GM18507 (cell line): ENCODE measurements around the gene PGAP6.
"Not testable (repeated sequence)": the region's sequence is repeated elsewhere in the genome, so short reads cannot be mapped to it uniquely, and the experiment has no call there.

Experiments
- DNase-seq: peaks from one replicate; pipeline ENCODE4 v3.0.0; 2011; ENCODE audit warnings: low read depth; ENCODE audit not compliant: insufficient read length; ENCODE audit errors: extremely low spot score
- FAIRE-seq: peaks from 2 replicates; lab custom pipeline; 2011; peaks lifted over from hg19 to GRCh38; lab: Jason Lieb, UNC

Gene PGAP6

DNA sequence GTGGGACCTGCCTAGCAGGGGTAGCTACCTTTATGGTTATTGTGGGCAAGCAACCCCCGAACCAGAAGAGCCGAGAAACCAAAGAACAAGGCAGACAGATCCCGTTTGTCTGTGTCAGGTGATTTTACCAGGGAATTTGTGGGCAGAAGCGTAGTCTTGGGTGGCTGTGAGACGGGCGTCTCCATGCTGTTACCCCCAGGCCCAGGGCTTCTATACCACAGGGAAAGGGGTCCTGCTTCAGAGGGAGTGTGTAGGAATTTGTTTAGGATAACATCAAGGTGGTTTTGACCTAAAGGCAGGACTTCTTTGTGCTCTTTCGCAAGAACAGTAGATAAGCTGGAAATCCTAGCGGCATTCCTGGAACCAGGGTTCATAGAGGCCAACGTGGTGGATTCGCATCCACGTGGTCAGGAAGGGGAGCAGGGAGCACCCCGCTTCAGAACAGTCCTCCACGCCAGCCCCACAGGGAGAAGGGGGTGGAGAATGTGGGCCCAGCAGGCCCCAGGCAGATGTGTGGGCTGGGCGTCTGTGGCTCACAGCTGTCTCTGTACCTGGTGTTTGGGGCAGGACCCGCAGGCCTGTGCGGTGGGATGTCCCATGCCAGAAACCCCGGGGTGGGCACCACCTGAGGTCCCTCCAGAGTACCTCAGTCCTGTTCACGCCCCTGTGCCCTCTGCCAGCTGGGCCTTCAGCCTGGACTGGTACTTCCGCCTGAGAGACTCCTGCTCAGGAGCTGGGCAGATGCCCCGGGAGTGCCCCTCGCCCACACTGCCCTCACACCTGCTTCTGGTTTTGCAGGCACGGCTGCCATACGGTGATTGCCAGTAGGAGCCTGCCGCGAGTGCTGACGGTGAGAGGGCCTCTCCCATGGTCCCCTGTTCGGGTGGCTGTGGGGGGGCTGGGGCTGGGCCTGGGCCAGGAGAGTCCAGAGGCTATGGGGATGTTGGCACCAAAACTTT lies 24.0 kb upstream of the PGAP6 start:
- DNase-seq (no peak), FAIRE-seq (no peak)

DNA sequence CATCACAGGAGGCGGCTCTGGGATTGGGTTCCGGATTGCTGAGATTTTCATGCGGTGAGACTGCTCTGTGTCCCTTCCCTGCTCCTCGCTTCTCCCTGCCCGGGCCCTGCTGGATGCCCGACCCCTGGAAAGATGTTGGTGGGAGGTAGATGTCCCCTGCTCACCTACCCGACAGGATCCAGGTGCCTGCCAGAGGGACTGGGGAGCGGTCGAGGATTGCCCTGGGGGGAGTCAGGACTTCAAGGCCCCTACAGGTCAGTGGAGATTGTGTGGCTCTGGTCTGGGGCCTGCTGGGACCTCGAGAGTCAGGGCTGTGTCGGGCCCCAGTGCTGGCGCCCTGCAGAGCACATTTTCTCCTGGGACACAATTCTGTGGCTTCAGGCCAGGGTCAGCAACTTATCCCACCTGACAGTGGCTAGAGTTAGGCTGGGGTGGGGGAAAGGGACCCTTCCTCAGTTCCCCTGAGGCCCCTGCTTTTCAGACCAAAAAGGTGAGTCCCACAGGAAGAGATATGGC lies 23.3 kb upstream of the PGAP6 start:
- no peak for DNase-seq
- no peak for FAIRE-seq

DNA sequence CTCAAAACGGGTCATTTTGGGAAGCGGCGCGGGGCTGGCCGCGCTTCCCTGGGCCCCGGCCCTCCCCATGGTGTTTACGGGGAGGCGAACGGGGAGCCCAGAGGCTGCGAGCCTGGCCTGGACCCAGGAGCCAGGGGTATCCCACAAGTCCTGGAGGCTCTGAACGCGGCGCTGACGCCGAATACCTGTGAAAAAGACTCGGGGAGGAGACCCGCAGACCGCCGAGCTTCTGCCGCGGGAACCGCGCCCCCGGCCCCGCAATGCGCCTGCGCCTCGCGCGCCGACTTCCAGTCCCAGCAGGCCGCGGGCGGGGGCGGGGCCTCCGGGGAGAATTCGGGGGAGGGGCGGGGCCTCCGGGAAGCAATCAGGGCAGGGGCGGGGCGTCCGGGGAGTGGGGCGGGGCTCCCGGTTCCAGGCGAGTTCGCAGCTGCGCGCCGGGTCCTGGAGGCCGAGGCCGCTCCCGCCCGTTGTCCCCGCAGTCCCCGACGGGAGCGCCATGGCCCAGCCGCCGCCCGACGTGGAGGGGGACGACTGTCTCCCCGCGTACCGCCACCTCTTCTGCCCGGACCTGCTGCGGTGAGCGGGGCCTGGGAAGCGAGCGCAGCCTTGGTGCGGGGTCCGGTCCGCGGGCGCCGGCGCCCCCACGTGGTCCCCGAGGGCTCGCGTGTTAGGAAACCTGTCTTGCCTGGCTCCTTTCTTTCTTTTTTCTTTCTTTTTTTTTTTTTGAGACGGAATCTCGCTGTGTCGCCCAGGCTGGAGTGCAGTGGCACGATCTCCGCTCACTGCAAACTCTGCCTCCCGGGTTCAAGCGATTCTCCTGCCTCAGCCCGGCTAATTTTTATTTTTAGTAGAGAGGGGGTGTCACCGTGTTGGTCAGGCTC lies 19.9 kb upstream of the PGAP6 start, which contains the start of gene DECR2:
Gene DECR2 (plus strand): TSS at position 418 of the 881 bp plus-strand sequence. CDS start 79 bp downstream, at position 497.
- DNase-seq (peak; percentile 99), FAIRE-seq (peak; percentile 69)

DNA sequence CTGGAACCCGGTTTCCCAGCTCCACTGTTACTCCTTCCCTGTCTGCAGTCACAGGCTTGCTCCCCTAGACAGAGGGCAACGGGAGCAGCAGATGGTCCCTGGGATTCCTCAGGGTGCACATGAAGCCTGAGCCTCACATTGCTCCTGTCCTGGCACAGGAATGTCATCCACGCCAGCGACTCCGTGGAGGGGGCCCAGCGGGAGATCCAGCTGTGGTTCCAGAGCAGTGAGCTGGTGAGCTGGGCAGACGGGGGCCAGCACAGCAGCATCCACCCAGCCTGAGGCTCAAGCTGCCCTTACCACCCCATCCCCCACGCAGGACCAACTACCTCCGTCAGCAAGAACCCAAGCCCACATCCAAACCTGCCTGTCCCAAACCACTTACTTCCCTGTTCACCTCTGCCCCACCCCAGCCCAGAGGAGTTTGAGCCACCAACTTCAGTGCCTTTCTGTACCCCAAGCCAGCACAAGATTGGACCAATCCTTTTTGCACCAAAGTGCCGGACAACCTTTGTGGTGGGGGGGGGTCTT lies 18.3 kb upstream of the PGAP6 start:
- DNase-seq: no peak
- FAIRE-seq: no peak

DNA sequence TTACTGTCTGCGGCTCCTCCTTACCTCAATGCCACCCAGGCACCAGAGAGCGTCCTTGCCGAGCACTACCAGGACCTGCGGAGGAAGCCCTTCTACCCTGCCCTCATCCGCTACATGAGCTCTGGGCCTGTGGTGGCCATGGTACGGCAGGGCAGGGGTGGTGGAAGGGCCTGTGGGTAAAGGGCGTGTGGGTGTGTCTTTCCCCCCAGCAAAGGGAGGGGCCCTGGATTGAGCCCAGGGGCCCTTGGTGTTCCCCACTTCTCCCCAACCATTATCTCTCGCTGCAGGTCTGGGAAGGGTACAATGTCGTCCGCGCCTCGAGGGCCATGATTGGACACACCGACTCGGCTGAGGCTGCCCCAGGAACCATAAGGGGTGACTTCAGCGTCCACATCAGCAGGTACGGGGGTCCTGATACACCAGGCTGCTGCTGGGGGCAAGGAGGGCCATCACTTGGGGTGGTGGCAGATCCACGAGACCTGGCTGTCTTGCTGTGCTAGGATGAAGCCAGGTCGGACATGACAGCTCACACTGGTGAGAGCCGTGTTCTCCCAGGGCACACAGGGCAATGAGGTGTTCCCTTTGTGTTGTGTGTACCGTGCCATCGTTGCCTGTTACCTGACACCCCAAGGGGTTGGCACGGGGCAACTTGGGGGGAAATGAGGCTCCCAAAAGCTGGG lies 17.7 kb upstream of the PGAP6 start:
- no peak for DNase-seq
- no peak for FAIRE-seq

DNA sequence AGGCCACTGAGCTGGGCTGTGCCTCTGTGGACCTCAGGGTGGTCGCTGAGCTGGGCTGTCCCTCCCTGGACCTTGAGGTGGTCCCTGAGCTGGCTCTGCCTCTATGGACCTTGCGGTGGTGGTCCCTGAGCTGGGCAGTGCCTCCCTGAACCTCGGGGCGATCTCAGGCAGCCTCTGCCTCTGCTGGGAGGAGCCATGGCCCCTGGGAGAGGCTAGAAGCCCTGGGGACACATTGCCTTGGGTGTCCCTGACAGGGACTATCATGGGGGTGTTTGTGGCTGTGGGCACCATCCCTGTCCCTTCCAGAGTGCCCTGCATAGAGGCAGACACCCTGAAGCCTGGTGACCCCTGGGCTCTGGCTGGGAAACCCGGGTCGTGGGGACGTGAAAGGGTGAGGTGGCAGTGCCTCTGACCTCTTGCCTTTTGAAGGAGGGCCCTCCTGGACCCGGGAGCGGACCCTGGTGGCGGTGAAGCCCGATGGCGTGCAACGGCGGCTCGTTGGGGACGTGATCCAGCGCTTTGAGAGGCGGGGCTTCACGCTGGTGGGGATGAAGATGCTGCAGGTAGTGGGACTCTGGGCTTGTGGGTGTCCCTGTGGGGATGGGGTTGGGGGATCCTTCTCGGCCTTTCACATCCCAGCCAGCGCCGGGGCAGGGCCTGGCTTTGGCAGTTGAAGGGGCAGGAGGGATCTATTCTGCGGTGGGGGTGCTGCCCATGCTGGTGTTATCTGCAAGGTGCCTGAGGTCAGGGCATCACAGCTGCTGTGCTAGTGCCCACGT lies 17.0 kb upstream of the PGAP6 start:
- DNase-seq: no peak
- FAIRE-seq: no peak

DNA sequence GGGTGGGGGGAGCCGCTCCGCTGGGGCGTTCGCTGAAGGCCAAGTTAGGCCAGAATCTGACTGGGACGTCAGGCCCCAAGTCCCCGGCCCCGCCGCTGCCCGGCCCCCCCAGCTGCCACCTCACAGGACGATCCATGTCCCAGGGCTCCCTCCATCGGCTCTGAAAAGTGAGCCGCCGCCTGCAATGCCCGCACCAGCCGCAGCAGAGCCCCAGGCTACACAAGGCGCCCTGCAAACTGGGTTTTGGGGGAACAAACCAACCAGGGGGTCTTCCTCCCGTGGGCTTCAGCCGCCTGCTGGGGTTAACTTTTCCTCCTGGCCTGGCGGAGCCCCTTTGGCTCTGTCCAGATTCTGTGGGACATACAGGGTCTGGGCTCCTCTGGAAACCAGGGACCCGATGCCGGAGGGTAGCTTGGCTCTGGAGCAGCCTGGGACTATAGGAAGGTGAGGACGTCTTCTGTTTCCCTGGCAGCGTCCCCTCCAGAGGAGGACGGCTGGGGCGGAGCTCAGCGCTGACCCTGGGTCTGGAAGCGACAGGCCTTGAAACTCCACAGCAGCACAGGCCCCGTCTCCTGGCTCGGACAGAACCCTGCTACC lies 16.1 kb upstream of the PGAP6 start:
- DNase-seq (no peak), FAIRE-seq (no peak)

DNA sequence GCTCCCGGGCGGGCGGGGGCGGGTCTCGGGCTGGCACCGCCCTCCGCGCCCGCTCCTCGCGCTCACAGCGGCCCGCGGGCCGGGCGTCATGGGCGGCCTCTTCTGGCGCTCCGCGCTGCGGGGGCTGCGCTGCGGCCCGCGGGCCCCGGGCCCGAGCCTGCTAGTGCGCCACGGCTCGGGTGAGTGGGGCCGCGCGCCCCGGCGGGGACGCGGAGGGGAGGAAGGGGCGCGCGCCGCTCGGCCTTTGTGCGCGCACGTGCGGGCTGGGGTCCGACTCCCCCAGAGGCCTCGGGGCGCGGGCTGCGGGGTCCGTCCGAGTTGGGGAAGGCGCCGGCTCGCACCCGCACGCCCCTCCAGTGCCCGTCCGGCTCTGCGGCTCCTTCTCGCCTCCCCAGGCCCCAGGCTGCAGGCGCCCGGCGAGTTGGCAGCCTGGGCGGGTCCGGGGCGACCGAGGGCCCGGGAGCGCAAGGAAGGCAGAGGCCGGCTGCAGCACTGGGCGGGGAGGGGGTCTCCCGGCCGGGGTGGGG lies 15.4 kb upstream of the PGAP6 start, which contains the start of gene NME4:
Gene NME4 (plus strand): TSS at position 65 of the 527 bp plus-strand sequence. CDS start 24 bp downstream, at position 89.
- DNase-seq (no peak), FAIRE-seq (no peak)

DNA sequence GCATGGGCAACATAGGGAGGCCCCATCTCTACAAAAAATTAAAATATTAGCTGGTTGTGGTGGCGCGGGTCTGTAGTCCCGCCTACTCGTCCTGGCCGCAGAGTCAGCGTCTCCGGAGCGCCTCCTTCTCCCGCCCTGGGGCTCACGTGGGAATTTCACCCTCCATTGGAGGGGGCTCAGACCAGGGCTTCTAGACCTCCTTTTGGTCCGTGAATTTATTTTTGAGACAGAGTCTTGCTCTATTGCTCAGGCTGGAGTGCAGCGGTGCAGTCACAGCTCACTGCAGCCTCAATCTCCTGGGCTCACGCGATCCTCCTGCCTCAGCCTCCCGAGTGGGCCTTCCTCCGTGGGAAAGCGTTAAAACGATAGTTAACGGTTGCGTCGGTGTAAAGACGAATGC lies 14.8 kb upstream of the PGAP6 start:
- FAIRE-seq (peak; percentile 58), DNase-seq (no peak)

DNA sequence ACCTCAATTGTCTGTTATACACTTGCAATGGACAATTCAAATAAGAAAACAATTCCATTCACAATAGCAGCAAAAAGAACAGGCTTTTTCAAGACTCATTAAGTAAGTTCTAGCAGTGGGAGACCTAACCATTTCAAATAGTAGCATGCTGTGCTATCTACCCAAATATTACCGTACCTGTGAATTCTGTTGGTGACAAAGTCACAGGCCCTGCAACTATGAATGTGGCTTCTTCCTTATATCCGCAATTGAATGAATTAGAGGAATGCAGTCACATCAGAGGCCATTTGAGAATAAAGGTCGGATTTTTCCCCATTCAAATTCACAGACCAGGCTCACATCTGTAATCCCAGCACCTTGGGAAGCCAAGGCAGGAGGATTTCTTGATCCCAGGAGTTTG lies 14.4 kb upstream of the PGAP6 start:
- FAIRE-seq: peak; percentile 31
- DNase-seq: no peak

DNA sequence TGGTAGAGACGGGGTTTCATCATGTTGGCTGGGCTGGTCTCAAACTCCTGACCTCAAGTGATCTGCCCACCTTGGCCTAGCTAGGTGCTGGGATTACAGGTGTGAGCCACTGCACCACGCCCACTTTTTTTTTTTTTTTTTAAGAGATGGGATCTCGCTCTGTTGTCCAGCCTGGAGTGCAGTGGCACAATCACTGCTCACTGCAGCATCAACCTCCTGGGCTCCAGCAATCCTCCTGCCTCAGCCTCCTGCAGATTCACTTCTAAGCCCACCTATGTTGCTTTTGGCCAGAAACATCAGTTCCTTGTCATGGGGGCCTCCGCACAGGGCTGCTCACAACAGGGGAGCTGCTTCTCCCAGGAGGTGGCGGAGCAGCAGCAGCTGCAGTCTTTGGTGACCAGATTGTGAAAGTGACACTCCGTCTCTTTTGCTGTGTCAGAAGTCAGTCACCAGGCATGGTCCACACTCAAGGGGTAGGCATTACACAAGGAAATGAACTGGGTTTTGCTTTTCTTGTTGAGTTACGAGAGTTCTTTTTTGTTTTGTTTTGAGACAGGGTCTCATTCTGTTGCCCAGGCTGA lies 10.8 kb upstream of the PGAP6 start:
- DNase-seq (no peak), FAIRE-seq (no peak)

DNA sequence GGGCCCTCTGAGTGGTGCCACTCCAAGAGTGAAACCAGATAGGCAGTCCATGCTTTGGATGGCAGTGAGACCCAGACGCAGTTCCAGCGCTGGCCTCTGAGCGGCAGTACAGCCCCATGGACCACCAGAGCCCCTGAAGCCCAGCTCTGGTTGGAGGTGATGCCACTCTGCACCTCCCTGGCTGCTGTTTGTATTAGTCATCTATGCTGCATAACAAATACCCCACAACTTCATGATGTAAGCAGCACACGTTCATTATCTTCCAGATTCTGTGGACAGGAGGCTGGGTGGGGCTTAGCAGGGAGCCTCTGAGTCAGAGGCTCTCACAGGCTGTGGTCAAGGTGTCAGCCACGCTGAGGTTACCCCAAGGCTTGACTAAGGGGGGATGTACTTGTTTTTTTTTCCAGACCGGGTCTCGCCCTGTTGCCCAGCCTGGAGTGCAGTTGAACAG lies 10.1 kb upstream of the PGAP6 start:
- peak; percentile 59 for FAIRE-seq

DNA sequence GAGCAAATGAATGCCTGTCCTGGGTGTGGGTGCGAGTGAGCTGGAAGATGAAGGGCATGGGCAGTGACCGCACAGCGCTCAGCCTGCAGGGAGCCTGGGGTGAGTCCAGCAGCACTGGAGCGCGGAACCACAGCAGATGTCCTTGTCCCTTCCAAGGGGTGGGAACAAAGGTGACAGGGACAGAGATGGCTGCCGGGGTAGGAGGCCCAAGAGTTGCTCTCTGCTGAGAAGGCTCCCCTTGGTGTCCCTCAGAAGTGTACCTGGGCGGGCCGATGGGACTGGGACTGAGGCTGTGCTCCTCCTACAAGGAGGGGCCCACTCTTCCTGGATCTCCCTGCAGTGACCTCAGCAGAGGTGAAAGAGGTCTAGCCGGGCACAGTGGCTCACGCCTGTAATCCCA lies 7.6 kb upstream of the PGAP6 start:
- DNase-seq: no peak
- FAIRE-seq: no peak

More for the DNA sequence above, 10.1 kb upstream of the PGAP6 start:
- DNase-seq: no peak

DNA sequence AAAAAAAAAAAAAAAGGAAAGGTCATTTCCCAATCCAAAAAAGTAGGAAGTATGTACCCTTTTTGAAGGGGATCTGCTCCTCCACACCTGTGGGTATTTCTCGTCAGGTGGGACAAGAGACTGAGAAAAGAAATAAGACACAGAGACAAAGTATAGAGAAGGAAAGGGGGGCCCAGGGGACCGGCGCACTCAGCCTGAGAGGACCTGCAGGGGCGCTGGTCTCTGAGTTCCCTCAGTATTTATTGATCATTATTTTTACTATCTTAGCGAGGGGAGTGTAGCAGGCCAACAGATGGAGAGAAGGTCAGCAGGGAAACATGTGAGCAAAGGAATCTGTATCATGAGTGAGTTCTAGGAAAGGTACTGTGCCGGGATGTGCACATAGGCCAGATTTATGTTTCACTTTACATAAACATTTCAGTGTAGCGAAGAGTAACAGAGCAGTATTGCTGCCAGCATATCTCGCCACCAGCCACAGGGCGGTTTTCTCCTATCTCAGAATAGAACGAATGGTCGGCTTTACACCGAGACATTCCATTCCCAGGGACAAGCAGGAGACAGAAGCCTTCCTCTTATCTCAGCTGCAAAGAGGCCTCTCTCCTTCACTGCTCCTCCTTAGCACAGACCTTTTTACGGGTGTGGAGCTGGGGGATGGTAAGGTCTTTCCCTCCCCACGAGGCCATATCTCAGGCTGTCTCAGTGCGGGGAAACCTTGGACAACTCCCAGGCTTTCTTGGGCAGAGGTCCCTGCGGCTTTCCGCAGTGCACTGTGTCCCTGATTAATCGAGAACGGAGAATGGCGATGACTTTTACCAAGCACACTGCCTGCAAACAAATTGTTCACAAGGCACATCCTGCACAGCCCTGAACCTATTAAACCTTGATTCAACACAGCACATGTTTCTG lies 6.2 kb upstream of the PGAP6 start:
- not testable (repeated sequence) for DNase-seq, FAIRE-seq

DNA sequence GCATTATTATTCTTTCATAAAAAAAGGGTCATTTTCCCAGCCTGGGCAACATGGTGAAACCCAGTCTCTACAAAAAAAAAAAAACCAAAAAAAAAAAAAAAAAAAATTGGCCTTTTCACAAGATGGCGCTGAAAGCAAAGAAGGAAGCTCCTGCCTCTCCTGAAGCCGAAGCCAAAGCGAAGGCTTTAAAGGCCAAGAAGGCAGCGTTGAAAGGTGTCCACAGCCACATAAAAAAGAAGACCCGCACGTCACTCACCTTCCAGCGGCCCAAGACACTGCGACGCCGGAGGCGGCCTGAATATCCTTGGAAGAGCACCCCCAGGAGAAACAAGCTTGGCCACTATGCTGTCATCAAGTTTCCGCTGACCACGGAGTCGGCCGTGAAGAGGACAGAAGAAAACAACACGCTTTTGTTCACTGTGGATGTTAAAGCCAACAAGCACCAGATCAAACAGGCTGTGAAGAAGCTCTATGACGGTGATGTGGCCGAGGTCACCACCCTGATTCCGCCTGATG lies 4.9 kb upstream of the PGAP6 start:
- DNase-seq: no peak
- FAIRE-seq: no peak
